Smooth muscle cell of the brain vasculature (primary cell): ENCODE results near the gene SHISA7.
A peak's percentile ranks its signal among the peaks of the same experiment; 100 is the strongest.

Experiments used
- DNase-seq: peaks from one replicate; pipeline ENCODE4 v3.0.0-alpha.2; 2012; ENCODE audit warnings: low read depth, low spot score

SHISA7 gene

DNA sequence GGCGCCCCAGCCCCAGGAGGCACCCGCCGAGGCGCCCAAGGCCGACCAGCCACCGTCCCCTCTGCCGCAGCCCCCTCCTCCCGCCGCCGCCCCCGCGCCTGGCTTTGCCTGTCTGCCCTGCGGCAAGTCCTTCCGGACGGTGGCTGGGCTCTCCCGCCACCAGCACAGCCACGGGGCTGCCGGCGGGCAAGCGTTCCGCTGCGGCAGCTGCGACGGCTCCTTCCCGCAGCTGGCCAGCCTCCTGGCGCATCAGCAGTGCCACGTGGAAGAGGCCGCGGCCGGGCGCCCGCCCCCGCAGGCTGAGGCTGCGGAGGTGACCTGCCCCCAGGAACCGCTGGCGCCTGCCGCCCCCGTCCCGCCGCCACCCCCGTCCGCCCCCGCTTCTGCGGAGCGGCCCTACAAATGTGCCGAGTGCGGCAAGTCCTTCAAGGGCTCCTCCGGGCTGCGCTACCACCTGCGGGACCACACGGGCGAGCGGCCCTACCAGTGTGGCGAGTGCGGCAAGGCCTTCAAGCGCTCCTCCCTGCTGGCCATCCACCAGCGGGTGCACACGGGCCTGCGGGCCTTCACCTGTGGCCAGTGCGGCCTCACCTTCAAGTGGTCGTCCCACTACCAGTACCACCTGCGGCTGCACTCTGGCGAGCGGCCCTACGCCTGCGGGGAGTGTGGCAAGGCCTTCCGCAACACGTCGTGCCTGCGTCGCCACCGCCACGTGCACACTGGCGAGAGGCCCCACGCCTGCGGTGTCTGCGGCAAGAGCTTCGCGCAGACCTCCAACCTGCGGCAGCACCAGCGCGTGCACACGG, 39.3 kb upstream of the SHISA7 start:
- no peak for DNase-seq

DNA sequence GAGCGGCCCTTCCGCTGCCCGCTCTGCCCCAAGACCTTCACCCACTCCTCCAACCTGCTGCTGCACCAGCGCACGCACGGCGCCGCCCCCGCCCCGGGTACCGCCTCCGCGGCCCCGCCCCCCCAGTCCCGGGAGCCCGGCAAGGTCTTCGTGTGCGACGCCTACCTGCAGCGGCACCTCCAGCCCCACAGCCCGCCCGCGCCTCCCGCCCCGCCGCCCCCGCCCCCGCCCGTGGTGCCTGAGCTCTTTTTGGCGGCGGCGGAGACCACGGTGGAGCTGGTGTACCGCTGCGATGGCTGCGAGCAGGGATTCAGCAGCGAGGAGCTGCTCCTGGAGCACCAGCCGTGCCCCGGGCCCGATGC, 38.7 kb upstream of the SHISA7 start:
- DNase-seq, result no peak

DNA sequence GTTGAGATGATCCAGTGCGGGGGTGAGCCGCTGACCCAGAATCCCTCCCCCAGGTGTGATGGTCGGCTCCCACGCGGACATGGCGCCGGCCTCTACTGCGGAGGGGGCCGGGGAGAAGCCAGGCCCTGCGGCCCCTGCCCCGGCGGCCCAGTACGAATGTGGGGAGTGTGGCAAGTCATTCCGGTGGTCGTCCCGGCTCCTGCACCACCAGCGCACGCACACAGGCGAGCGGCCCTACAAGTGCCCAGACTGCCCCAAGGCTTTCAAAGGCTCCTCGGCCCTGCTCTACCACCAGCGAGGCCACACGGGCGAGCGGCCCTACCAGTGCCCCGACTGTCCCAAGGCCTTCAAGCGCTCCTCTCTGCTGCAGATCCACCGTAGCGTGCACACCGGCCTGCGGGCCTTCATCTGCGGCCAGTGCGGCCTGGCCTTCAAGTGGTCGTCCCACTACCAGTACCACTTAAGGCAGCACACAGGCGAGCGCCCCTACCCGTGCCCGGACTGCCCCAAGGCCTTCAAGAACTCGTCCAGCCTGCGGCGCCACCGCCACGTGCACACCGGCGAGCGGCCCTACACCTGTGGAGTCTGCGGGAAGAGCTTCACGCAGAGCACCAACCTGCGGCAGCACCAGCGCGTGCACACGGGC, 38.2 kb upstream of the SHISA7 start:
- no peak for DNase-seq

DNA sequence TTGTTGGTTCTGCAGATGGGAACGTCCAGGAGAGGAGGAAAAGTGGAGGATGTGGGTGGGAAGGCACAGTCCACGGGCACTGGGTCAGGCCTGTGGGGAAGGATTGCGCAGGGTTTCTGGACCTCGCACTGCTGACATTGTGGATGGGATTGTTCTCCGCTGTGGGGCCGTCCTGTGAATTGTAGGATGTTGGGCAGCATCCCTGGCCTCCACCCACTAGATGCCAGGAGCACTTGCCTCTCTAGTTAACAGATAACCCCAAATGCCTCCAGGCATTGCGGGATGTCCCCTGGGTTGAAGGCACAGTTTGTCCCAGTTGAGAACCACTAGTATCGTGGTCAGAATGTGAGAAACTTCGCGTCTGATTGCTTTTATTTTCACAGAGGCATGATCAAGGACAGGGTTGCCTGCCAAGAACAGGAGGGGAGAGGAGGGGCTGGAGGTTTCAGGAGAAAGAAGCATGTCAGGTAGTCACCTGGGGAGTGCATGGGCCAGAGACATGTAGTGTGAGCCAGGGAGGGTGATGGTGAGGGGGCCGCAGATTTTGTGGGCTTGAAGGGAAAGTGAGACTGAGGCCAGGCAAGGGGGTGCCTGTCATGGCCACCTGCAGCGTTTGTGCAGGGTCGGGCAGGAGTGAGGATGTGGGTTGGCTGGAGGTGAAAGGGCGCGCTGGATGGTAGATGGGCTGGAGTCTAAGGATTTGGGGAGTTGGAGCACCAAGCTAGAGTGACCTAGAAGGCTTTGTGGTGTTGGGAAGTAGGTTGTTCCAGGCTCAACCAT, 36.5 kb upstream of the SHISA7 start:
- no peak for DNase-seq

DNA sequence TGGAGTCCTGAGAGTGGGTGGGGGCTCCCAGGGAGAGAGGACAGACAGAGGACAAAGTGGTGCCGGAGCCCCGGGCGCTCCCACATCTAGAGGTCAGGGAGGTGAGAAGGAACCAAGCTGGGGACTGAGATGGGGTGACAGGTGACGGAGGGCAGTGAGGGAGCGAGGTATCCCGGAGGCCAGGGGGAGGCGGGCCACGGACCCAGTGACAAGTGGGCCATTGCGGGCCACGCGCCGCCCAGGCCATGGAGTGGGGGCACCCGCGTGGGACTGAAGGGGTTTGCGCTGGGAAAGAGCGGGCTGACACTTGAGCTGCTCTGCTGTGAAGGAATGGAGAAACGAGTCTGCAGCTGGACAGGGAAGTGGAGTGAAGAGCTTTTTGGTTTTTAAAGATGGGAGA, 35.9 kb upstream of the SHISA7 start:
- DNase-seq, result no peak

DNA sequence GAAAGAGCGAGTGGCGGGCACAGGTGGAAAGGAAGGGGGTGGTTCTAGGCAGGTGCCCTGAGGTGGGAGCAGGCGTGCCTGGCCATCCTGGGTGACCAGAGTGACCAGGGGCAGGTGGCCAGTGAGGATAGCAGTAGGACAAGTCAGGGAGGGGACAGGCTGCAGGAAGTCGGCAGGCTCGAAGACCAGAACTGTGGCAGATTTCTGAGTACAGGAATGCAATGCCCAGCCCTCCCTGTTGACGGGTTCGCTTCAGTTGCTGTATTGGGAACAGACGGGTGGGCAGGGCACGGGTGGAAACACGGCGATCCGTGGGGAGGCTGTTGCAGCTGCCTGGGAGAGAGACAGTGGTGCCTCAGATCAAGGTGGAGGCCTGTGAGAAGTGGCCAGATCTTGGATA, 35.3 kb upstream of the SHISA7 start:
- DNase-seq, result no peak

DNA sequence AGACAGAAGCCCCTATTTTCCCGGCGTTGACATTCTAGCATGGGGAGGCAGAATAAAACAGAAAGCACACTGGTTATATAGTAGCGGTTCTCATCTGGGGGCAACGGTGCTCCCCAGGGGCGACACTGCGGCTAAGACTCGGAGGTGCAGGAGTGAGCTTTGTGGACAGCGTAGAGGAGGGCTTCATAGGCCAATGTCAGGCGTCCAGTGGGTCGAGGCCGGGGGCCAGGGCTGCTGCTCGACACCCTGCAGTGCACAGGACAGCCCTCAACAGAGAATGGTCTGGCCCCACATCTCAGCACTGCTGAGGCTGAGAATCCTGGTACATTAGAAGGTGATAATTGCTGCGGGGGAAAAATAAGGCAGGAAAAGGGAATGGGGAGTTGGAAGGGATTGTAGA, 34.8 kb upstream of the SHISA7 start:
- no peak for DNase-seq

DNA sequence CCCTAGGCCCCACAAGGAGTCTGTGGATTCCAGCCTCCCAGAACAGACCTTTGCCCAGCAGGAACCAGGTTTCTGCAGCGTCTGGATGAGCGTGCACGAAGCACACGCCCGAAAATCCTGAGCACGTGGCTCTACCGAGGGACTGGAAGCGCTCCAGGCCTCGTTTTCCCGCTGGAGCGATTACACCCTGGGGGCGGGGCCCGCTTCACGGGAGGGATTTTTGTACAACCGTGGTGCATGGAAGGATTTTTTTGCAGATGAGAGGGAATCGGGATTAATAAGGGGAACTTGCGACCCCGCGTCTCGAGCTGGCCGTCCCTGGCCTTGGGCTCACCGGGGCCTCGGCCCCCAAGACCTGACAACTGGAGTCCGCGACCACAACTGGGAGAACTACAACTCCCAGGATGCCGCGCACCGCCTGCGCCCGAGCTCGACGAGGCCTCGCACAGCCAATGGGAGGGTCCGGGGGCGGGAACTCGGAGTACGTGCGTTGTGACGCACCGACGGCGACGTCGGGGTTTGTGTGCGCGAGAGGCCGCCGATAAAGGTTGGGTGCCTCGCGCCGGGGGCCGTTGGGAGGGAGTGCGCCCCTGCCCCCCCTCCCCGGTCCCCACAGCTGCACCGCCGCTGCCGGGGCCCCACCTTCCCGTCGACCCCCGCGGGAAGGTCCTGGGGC, 33.1 kb upstream of the SHISA7 start, which contains the start of gene ZNF628:
Gene ZNF628 (plus strand): TSS at position 518 of the 676 bp plus-strand sequence. CDS start 3,294 bp downstream, outside the sequence.
- DNase-seq, result peak; percentile 96

DNA sequence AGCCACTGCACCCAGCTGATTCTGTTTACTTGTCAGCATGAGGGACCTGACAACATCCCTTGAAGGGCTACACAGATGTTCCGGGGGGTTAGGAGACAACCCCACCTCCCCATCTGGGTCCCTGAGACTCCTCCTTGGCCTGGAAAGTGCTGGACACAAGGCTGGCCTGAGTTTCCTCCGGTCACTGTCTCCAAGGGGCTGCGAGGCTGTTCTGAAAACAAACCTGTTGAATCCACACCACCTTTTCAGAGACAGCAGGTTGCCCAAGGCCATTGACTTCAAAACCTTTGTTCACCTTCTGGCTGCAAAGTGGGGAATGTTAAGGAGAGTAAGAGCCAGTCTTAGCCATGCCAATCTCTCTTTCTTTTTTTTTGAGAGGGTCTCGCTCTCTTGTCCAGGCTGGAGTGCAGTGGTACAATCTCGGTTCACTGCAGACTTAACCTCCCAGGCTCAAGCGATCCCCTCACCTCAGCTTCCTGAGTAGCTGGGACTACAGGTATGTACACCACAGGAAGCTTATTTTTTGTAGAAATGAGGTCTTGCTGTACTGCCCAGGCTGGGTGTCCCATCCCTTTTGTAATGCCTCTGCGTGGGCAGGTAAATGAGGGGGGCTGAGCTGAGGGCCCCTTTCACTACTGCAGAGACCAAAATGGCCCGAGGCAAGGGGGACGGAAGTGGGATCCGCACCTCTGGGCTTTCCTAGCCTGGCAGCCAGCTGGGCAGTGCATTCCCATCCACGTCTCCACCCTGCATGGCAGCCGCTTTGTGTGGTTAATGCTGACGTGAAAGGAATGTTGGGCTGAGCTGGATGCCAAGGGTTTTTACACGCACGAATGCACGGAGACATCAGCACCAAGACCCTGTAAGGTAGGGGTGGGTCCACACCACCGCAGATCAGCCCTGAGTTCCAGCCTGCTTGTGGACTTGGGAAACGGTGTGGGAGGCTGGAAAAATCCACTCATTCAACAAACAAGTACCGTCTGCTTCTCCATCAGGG, 31.5 kb upstream of the SHISA7 start:
- no peak for DNase-seq

DNA sequence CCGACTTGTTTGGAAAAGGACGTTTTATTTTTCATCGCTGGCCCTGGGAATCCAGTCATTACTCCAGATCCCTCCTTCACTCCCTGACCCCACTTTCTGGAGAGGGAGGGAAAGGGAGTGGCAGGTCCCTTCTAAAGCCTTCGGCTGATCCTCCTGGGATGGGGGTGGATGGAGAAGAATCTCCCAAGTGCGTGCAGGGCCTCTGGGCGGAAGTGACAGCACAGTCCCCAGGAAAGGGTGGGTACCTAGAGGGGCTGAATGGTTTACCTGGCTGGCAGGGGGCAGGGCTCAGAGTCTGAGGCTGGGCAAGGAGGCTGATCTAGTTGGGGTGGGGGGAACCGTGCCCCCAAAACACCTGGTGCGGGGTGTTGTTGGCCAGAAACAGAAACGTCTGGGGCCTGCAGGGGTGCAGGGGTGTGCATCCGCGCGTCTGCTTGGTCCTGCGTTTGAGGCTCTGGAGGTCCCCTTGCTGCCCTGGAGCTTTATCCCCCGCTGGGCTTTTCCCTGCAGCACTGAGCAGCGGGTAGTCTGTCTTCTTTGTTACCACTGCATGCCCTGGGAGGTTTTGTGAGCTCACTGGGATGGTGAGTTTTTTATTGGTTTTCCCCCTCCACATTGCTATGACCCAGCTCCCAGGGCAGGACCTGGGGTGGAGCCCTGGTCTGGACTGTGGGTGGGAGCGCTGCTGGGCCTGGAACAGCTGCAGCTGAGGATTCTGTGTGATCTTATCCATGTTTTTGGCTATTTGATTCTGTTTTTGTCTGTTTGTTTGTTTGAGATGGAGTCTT, 30.3 kb upstream of the SHISA7 start:
- no peak for DNase-seq

DNA sequence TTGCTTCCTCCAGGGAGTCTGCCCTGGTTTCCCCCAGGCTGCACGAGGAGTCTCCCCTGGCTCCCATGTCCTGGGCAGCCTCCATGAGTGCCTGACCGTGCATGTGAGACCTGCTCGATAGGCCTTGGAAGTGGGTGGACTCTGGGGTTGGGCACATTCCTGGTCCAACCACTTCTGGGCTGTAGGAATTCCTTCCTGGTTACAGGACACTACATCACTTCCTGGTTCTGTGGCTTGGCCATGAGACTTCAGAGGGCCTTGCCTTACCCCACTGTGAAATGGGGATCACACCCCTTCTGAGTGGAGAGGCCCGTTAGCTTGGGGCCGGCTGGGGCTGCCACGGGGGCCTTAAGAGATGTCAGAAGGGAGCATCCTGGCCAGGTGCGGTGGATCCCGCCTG, 29.4 kb upstream of the SHISA7 start:
- no peak for DNase-seq

DNA sequence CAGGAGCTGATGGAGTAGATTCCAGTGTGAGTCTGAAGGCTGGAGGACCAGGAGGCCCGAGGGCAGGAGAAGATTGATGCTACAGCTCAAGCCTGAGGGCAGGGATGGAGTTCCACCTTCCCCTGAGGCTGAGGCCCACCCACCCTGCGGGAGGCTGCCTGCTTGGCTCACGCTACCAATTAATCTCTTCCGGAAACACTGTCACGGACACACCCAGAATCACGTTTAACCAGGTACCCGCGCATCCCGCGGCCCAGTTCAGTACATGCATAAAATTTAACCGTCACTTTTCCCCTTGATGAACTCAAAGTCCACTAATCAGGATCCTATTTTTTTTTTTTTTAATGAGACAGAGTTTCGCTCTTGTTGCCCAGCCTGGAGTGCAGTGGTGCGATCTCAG, 28.2 kb upstream of the SHISA7 start:
- no peak for DNase-seq

DNA sequence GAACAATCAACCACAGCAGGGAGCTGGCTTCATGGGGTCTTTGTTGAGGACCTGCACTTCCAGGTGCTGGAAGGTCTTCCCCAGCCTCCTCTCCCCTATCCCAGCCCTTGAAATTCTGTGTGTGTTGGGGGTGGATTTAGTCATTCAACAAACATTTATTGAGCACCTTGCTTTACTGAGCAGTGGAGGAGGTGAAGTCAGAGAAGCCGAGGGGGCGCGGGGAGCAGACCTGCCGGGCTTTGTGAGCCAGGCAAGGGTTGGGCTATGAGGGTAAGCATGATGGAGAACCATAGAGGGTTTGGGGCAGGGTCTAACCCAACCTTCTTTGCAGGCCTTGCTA, 24.9 kb upstream of the SHISA7 start:
- DNase-seq, result no peak

DNA sequence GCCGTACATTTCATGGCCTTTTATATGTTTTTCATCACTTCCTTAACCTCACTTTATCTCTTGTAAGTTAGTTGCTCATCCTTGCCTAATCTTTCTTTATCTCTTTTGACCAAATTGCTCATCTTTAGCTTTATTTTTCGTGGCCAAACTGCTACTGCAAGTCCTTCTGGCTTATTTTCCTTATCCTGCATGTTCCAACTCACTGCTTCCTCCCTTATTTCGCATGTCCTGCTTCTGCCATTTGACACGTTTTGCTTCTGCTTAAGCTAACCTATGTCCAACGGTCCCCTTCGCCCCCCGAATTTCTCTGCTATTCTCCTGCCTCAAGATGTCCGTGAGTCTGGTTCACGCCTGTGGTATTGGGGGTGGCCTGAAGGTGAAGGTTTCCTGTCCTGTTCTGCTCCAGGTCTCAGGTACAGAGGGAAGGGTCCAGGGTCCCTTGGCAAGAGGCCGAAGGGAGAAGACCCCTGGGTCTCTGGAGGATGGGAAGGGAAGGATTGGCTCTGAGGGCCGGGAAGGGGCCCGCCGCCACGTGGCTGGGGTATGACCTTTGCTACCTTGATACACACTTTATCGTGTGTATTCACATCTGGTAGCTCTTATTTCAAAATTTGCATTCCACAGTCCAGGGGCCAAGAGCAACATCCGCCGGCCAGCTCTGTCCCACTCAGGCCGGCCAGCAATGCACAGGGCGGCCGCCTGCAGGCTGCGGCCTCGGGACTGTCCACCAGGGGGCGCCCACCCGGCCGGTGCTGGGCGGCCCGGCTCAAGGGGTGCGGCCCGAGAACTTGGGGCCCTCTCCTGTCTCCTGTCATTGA, 24.3 kb upstream of the SHISA7 start:
- DNase-seq, result no peak

DNA sequence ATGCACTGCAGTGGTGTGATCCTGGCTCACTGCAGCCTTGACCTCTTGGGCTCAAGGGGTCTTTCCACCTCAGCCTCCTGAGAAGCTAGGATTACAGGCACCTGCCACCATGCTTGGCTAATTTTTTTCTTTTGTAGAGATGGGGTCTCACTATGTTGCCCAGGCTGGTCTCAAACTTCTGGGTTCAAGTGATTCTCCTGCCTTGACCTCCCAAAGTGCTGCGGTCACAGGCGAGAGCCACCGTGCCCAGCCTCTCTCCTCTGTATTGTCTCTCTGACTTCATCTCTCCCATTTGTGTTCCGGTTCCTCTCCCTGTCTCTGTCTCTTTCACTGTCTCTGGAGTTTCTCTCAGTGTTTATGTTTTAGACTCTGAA, 23.1 kb upstream of the SHISA7 start:
- no peak for DNase-seq

DNA sequence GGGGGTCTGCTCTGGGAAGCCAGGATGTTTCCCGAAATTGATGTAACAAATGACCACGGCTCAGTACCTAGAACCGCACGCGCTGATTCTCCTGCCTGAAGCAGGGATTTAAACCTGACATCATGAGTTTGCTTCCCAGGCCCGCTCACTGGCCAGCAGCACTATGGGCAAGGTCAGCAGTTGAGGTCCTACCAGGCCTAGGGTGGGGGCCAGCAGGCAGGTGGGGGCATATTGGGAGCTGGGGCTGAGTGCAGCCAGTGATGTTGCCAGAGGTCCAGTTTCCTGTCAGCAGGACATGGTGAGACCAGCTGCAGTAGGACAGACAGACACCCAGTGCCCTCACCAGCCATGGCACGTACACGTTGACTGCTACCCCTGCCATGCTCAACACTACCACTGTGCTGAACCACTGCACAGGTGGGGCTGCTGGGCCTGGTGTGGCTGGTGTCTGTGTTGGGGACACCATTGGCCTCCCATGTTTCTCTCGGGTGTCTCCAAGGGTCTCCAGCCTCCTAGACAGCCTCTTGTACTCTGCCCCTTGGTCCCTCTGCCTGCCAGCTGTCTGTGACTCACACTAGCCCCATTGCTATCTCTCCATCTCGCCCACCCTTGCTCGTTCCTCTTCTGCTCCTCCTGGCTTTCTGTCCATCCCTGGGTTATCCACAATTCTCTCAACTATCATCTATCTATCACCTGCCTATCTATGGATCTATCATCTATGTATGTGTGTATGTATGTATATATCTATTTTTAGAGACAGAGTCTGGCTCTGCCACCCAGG, 22.6 kb upstream of the SHISA7 start:
- DNase-seq, result no peak

DNA sequence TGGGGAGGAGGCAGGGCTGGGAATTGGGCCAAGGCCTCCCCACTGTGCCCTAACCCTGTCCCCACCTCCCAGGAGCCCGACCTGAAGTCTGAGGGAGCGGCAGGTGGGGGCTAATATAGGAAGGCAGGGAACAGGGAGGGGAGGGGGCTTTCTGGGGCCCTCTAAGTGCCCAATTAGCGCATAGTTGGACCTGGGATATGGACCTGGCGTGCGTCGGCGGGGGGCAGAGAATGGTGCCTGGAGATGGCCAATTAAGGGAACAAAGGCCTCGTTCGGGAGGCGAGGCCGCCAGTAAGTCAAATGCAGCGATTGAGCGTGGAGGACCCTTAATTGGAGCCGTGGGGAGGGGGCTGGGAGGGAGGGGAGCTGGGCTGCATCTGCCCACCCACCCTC, 21.6 kb upstream of the SHISA7 start, which contains the start of gene C19orf85:
Gene C19orf85 (minus strand): TSS at position 90 of the 393 bp plus-strand sequence. CDS start 197 bp downstream, outside the sequence.
- no peak for DNase-seq

DNA sequence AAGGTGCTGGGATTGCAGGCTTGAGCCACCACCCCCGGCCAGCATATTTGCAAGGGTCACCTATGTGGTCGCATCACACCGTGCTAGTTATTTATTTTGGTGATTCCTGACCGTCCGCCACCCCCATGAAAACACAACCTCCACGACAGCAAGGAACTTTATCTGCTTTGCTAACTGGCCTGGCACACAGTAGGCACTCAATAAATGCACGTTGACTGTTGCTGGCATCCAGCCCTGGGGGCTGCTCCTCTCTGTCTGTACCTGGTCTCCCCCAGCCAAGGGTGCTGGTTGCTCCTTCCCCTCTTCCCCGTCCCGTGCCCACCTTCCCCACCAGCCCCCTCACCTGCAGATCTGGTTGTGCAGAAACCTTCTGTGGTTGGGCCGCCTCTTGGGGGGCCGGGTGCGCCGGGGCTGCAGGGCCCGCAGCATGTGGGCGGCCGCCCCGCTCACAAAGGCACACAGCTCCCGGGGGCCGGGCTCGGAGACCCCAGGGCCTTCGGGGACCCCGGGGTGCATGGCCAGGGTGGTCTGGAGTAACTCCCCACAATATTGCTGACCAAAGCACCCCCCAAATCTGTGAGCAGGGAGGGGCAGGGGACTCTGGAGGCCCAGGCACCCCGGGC, 21.1 kb upstream of the SHISA7 start:
- DNase-seq, result no peak
